Naive thymus-derived CD8-positive, alpha-beta T cell (primary cell): ENCODE measurements around the gene RNF121. TPM values are rescaled to one million over a fixed set of nuclear protein-coding genes. Genes with fewer than 3 reads are reported as not detected.
"Not testable (repeated sequence)": the region's sequence is repeated elsewhere in the genome, so short reads cannot be mapped to it uniquely, and the experiment has no call there.

Experiments used
- ATAC-seq, 2 donors: fragments of 150-1000 bp; cut with Tn5 transposase in 1 of 2; sonication (Bioruptor Pico), chemical (Tn5 transposase) in 1 of 2; 1 replicate in 1 of 2; 2 replicates in 1 of 2; pipeline ENCODE4 v1.10.0; 2021; ENCODE audit warnings: mild to moderate bottlenecking in 2 of 2, moderate library complexity in 2 of 2
- POLR2A ChIA-PET: fragments of 350-600 bp; sonication (Branson Sonifier 250); formaldehyde crosslinking; loops from one replicate; lab custom pipeline; 2021; ENCODE audit warnings: antibody characterized with exemption; lab: Charles Lee
- DNase-seq, 10 donors: peaks; one replicate each; pipeline versions ENCODE4 v3.0.0 to v3.0.0-alpha.2; 2020 to 2022
- H3K27ac Mint-ChIP-seq, 10 donors: one replicate each; pipeline ENCODE4 v1.8.0; 2020 to 2022; ENCODE audit warnings: mild to moderate bottlenecking in 10 of 10, mixed read lengths in 10 of 10, moderate library complexity in 4 of 10, inconsistent platforms in 1 of 10
- H3K27me3 Mint-ChIP-seq, 5 donors: one replicate each; pipeline ENCODE4 v1.8.0; 2021 to 2022; ENCODE audit warnings: mixed read lengths in 5 of 5
- H3K36me3 Mint-ChIP-seq, 3 donors: one replicate each; pipeline ENCODE4 v1.8.0; 2020 to 2022; ENCODE audit warnings: mixed read lengths in 3 of 3, mild to moderate bottlenecking in 2 of 3, inconsistent platforms in 1 of 3
- H3K4me1 Mint-ChIP-seq, 4 donors: one replicate each; pipeline ENCODE4 v1.8.0; 2021 to 2022; ENCODE audit warnings: mixed read lengths in 4 of 4
- H3K4me3 Mint-ChIP-seq, 10 donors: one replicate each; pipeline ENCODE4 v1.8.0; 2020 to 2022; ENCODE audit warnings: mild to moderate bottlenecking in 10 of 10, mixed read lengths in 10 of 10, moderate library complexity in 6 of 10, inconsistent platforms in 1 of 10
- H3K9me3 Mint-ChIP-seq, 9 donors: one replicate each; pipeline ENCODE4 v1.8.0; 2020 to 2022; ENCODE audit warnings: mixed read lengths in 9 of 9, mild to moderate bottlenecking in 3 of 9, inconsistent platforms in 1 of 9, moderate library complexity in 1 of 9
- polyA plus RNA-seq, 3 donors: library from polyadenylated mRNA; unstranded; fragments of 300-500 nt; fragmentation: Illumina TruSeq; gene quantifications; one replicate each; pipeline ENCODE4 v1.2.3, GENCODE V29; 2021
- total RNA-seq, 8 experiments: library from RNA in 2 of 8; stranded (reverse) in 2 of 8; gene quantifications; one replicate each; pipeline ENCODE4 v1.2.3 and lab custom pipeline; 2021 to 2026

RNF121 gene
- total RNA-seq = 10 to 100 TPM; 26.1 to 32.0 TPM
- 1 to 10 TPM; 5.7 to 9.4 (median 7.7) TPM for polyA plus RNA-seq
- total RNA-seq (lab: John Stamatoyannopoulos, UW) = 12.3 to 24.5 (median 19.2) reads per million in 6 experiments

- Mint-ChIP-seq H3K27ac (peak within 1 kb of the TSS; percentile 97 to 100 (median 99)), H3K4me3 (peak within 1 kb of the TSS; percentile 94 to 99 (median 98)), H3K4me1 (peaks cover 25 to 57% (median 55%) of the 10 kb centered on the region in 4 donors), H3K27me3 (no peaks in the 10 kb centered on the region), H3K36me3 (peaks cover 0 to 6% (median 0%) of the 10 kb centered on the region in 3 donors), H3K9me3 (no peaks in the 10 kb centered on the region)
- POLR2A ChIA-PET = interaction anchor here (0.6 to 2.7 kb wide), 9 partner anchors 9 to 296 kb away, joined by 3 to 14 read pairs (median 4); partner anchors contain the start of genes ANAPC15, IL18BP and INPPL1
- peak; percentile 90 to 92 for ATAC-seq
- DNase-seq = peak; percentile 94 to 99 (median 97)
Measured at GRCh38 chr11:71928737-71929443, at the start of gene RNF121. Gene RNF121 (plus strand): TSS chr11:71929046. CDS start chr11:71929062, 16 bp downstream.

- POLR2A ChIA-PET, H3K9me3 Mint-ChIP-seq, H3K27me3 Mint-ChIP-seq, ATAC-seq, H3K4me1 Mint-ChIP-seq, H3K27ac Mint-ChIP-seq, DNase-seq, H3K4me3 Mint-ChIP-seq: not testable (repeated sequence)
- H3K36me3 Mint-ChIP-seq = peaks cover 0 to 22% (median 7%) of the 10 kb centered on the region in 3 donors
Measured at GRCh38 chr11:71885806-71886205, 43.0 kb upstream of the RNF121 start.

- H3K4me1 Mint-ChIP-seq, ATAC-seq, POLR2A ChIA-PET, H3K27me3 Mint-ChIP-seq, DNase-seq, H3K4me3 Mint-ChIP-seq, H3K9me3 Mint-ChIP-seq, H3K27ac Mint-ChIP-seq: not testable (repeated sequence)
- peaks cover 0 to 11% (median 4%) of the 10 kb centered on the region in 3 donors for H3K36me3 Mint-ChIP-seq
Measured at GRCh38 chr11:71888335-71889010, 40.4 kb upstream of the RNF121 start.

GRCh38 chr11:71889181-71889872 is 39.5 kb upstream of the RNF121 start:
- Mint-ChIP-seq H3K36me3 (peaks cover 0 to 11% (median 4%) of the 10 kb centered on the region in 3 donors), H3K9me3 (peaks cover 0 to 13% (median 2%) of the 10 kb centered on the region in 9 donors)
- H3K27me3 Mint-ChIP-seq, POLR2A ChIA-PET, DNase-seq, H3K4me3 Mint-ChIP-seq, H3K4me1 Mint-ChIP-seq, ATAC-seq, H3K27ac Mint-ChIP-seq: not testable (repeated sequence)

GRCh38 chr11:71895961-71896360 is 32.9 kb upstream of the RNF121 start:
- Mint-ChIP-seq H3K4me3 (no peak overlapping the region), H3K27me3 (no peaks in the 10 kb centered on the region), H3K27ac (no peak overlapping the region), H3K36me3 (peaks cover 14 to 29% (median 26%) of the 10 kb centered on the region in 3 donors), H3K9me3 (peaks cover 0 to 13% (median 2%) of the 10 kb centered on the region in 9 donors), H3K4me1 (no peaks in the 10 kb centered on the region)
- POLR2A ChIA-PET = no interaction called here
- DNase-seq (no peak), ATAC-seq (no peak)

GRCh38 chr11:71901137-71901536 is 27.7 kb upstream of the RNF121 start:
- Mint-ChIP-seq H3K36me3 (peaks cover 16 to 43% (median 37%) of the 10 kb centered on the region in 3 donors), H3K27ac (peak overlapping the region in 1 of 10 donors; percentile 52)
- H3K4me3 Mint-ChIP-seq, H3K4me1 Mint-ChIP-seq, ATAC-seq, H3K9me3 Mint-ChIP-seq, DNase-seq, H3K27me3 Mint-ChIP-seq, POLR2A ChIA-PET: not testable (repeated sequence)

GRCh38 chr11:71908218-71908617 is 20.6 kb upstream of the RNF121 start:
- H3K4me3 Mint-ChIP-seq = no peak overlapping the region
- ATAC-seq (no peak), DNase-seq (no peak)
- no peaks in the 10 kb centered on the region for H3K4me1 Mint-ChIP-seq
- H3K27ac Mint-ChIP-seq = no peak overlapping the region
- POLR2A ChIA-PET = no interaction called here
- H3K27me3 Mint-ChIP-seq = no peaks in the 10 kb centered on the region
- no peaks in the 10 kb centered on the region for H3K9me3 Mint-ChIP-seq
- peaks cover 10 to 63% (median 24%) of the 10 kb centered on the region in 3 donors for H3K36me3 Mint-ChIP-seq

GRCh38 chr11:71910775-71911174 is 18.1 kb upstream of the RNF121 start:
- peaks cover 4 to 72% (median 16%) of the 10 kb centered on the region in 3 donors for H3K36me3 Mint-ChIP-seq
- not testable (repeated sequence) for H3K9me3 Mint-ChIP-seq

GRCh38 chr11:71911321-71911985 is 17.4 kb upstream of the RNF121 start:
- Mint-ChIP-seq H3K27ac (peak overlapping the region in 3 of 10 donors; percentile 9 to 53 (median 13)), H3K36me3 (peaks cover 4 to 74% (median 20%) of the 10 kb centered on the region in 3 donors)
- POLR2A ChIA-PET, DNase-seq, H3K9me3 Mint-ChIP-seq, H3K27me3 Mint-ChIP-seq, H3K4me1 Mint-ChIP-seq, H3K4me3 Mint-ChIP-seq, ATAC-seq: not testable (repeated sequence)

More at GRCh38 chr11:71910775-71911174, 18.1 kb upstream of the RNF121 start:
- H3K4me3 Mint-ChIP-seq, DNase-seq, POLR2A ChIA-PET, ATAC-seq, H3K27me3 Mint-ChIP-seq, H3K4me1 Mint-ChIP-seq, H3K27ac Mint-ChIP-seq: not testable (repeated sequence)

GRCh38 chr11:71911986-71912340 is 16.9 kb upstream of the RNF121 start:
- H3K27me3 Mint-ChIP-seq, H3K4me3 Mint-ChIP-seq, H3K9me3 Mint-ChIP-seq, ATAC-seq, H3K4me1 Mint-ChIP-seq, DNase-seq, POLR2A ChIA-PET, H3K27ac Mint-ChIP-seq: not testable (repeated sequence)
- peaks cover 4 to 73% (median 20%) of the 10 kb centered on the region in 3 donors for H3K36me3 Mint-ChIP-seq

GRCh38 chr11:71913756-71914526 is 14.9 kb upstream of the RNF121 start:
- H3K27ac Mint-ChIP-seq = no peak overlapping the region
- POLR2A ChIA-PET = no interaction called here
- DNase-seq (no peak), ATAC-seq (no peak)
- H3K9me3 Mint-ChIP-seq = no peaks in the 10 kb centered on the region
- H3K4me1 Mint-ChIP-seq = peaks cover 0 to 5% (median 2%) of the 10 kb centered on the region in 4 donors
- peaks cover 8 to 80% (median 24%) of the 10 kb centered on the region in 3 donors for H3K36me3 Mint-ChIP-seq
- no peak overlapping the region for H3K4me3 Mint-ChIP-seq
- H3K27me3 Mint-ChIP-seq = no peaks in the 10 kb centered on the region
